Measurements from ENCODE around the gene COL23A1.

COL23A1 gene

DNA sequence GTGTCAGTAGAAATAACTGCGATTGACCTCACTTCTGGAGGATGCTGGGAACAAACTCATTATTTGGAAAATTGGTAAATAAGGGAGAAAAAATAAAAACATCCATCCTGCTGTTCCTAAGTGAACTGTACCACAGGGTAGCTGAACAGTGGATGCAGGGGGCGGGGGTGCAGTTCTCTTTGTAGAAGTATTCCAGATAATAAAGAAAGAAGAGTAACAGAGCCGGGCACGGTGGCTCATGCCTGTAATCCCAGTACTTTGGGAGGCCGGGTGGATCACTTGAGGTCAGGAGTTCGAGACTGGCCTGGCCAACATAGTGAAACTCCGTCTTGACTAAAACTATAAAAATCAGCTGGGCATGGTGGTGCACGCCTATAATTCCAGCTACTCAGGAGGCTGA lies 132.1 kb downstream of the COL23A1 start:
- no peak for DNase-seq (ENCODE audit: low spot score)

DNA sequence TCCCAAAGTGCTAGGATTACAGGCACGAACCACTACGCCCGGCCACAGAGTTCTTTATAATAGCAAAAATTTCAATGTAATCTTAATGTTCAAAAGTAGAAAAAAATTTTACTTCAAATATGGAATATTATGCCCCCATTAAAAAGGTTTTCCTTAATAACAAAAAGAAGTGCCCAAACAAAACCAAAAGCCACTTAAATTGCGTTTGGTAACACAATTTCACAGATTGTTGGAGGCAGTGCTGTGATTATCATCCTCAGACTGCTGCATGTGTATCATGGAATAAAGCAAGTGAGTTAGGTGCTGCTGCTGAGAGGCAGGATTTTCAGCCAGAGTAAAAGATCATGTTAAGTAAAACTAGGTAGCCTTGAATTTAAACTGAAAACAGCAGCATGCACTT lies 132.7 kb downstream of the COL23A1 start:
- no peak for DNase-seq (ENCODE audit: low spot score)

DNA sequence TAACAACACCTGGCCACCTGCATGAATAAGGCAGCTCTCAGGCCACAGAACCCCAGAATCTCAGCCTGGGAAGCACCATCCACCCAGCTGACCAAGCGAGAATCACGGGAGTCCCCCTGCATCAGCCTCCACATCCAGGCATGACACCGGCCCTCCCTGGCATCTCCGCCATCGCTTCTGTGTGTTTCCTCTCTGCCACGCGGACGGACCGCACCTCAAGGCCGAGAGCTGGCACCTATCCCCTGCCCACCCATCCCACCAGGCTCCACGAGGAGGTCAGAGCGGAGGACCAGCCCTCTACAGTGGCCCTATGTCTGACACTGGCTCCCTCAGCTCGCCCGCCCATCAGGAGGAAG lies 134.7 kb downstream of the COL23A1 start:
- DNase-seq (ENCODE audit: low spot score): no peak

DNA sequence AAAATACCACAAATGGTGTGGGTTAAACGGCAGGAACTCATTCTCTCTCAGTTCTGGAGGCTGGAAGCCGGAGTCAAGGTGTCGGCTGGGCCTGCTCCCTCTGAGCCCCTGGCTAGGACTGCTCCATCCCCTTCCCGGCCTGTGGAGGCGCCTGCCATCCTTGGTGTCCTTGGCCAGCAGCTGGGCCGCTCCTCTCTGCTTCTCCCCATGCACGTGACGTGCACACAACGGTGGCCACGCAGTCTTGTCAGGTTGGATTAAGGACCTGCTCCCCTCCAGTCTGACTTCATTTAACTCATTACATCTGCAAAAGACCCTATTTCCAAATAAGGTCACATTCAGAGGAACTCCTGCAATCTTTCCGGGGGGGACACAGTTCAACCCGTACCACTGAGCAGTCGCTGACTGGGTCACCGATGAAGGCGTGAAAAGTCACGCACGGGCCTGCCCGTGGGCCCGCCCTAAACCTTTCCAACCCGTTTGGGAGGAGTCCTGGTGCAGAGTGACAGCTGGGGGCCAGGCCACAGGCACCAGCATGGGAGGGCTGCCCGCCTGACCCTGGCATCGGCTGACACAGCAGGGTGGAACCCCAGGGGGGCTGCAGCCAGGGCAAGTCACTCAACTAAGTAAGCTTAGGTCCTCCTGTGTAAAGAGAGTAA lies 135.2 kb downstream of the COL23A1 start:
- no peak for DNase-seq (ENCODE audit: low spot score)

DNA sequence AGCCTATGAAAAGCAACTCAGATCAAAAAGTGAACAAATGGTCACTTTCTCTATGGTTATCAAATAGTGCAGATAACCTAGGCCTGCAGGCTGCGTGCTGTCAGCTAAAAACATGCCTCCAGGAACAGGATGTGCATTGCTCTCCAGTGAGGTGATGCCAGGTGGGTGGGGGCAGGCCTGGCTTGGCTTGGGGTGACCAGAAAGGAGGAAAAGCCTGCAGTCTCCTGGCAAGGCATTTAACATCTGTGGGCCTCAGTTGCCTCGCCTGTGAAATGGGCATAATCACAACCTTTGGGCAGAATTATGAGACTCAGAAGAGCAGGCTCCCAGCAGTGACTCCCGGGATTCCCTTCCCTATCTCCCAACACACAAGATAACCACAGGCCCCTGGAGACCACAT lies 135.9 kb downstream of the COL23A1 start:
- DNase-seq (ENCODE audit: low spot score): peak; percentile 68

DNA sequence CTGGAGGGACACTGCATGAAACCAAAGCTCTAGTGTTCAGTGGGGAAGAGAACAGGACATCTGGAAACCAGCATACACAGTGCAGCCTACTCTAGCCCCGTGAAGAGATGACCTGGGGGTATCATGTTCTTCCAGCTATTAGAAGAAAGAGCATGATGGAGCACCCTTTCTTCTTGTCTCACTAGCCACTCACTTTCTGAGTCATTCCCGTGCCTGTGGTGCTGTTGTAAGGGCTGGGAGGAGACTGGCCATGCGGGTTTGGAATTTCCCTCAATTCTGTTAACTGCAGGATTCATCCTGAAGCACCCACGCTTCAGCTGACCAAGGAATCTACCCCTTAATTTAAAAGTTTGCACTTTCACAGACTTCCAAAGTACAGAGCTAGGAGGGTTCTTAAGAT lies 137.0 kb downstream of the COL23A1 start:
- DNase-seq (ENCODE audit: low spot score): peak; percentile 87

DNA sequence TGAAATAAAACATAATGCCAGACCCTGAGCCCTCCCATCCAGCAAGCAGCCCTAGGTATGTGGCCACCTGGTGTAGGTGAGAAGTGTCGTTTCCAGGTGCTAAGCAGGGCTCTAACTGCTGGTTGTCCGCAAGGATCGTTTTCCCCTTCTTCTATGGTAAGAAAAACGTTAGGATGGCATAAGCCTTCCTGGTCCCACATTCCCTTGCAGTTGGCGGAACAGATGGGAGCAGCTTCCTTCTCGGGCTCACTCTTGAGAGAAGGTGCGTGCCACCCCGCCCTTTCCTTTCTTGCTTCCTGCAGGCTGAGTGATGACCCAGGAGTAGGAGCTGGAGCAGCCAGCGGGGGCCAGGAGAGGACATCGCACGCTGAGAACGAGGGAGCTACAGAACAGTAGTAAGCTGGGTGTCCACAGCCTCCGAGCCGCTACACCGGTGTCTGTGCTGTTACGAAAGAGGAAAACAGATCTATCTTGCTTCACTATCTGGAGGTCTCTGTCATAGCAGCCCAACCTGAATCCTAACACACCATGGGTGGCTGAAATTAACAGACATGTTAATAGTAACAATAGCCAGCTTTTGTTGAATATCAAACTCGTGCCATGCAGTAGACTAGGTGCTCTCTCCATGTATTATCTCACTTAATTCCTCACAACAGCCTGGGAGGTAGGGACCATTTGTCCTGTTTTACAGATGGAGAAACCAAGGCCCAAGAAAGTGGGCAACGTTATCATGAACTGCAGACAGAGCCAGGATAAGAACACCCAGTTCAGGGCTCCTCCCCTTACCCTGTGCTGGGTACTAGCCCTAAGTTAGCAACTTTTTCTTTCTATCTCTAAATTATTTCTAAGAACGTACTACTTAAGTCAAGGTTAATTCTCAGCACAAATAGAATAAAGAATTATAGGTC lies 139.8 kb downstream of the COL23A1 start:
- no peak for DNase-seq (ENCODE audit: low spot score)

DNA sequence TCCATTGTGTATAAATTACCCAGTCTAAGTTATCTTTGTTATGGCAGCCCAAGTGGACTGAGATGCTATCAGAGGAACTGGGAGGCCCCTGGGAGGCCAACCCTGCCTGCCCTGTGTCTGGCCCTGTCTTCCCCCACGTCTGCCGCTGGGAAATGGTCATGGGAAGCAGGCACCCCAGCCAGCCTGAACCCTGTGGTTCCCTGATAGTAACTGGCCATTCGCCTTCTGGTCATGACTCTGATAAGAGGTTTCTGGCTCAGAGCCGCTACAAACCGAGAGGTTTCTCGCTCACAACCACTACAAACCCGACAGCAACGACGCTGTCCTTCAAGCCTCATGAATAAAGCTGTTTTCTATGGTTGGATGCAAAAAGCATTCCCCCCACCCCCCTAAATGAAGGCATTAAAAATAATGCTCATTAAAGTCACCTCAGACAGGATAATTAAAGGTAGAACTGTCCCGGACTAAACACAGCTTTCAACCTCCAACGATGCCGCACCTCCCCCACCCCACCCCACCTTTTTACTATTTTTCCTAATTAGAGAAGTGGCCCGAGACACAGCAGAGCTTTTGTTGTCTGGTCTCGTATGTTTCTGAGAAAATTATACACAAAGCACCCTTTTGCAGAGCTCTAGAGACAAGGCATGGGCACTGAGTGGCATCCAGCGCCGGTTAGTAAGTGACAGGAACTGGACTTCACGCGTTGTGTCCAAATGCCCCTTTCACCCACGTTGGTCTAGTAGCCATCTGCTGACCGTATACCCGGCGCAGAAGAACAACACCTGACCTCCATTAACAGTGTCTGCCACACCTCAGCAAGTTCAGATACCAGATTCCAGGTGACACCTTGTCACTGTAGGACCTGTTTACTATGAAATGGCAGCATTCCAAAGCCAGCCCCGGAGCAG lies 140.8 kb downstream of the COL23A1 start:
- DNase-seq (ENCODE audit: low spot score): no peak

DNA sequence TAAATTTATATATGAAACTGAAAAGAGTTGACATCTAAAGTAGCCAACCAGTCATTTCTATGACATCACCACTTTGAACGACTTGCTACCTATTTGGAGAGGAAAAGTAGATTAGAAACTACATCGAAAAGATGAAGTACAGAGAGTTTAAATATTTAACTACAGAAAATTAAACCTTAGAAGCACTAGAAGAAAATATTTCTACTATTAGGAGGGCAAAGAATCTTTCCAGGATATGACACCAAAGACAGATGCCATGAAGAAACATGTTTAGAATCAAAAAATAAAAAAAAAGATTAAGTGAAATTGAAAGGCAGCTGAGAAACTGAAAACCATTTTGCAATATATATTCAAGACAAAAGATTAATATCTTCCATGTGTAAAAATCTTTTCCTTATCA lies 144.7 kb downstream of the COL23A1 start:
- no peak for DNase-seq (ENCODE audit: low spot score)

DNA sequence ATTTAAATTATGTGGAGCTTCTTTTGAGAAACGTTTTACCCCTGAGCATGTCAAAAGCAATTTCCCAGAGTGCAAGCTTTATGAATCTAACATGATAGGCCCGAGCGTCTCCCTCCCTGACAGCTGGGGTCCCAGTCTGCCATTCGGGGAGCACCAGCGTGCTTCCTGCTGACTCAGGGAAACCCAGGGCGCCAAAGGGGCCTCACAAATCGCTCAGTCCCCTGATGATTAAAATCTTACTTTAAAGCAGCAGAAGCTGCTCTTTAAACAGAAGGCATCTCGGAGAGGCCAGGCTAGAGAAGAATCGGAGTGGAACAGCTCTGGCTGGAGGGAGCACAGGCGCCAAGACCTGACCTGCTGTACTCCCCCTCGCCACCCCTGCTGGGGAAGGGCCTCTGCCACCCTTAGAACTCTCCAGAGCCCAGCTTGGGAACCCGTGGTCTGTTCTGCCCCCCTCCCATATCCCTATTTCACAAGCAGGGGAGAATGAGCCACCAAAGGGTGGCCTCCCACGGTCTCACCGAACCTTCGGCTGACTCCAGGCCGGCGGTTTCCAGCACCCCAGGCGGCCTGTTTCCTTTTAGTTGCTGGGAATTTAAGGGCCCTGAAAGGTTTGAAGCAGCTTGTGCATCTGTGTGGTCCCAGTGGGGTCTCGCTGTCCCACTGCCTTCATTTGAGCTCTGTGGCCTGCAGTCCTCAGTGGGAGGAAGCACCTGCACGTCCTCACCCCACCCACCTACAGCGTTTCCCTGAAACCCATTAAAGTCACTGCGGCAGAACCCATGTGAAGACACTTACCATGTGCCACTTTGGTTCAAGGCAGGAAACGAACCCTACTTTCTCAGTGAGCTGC lies 147.6 kb downstream of the COL23A1 start:
- DNase-seq (ENCODE audit: low spot score): no peak

DNA sequence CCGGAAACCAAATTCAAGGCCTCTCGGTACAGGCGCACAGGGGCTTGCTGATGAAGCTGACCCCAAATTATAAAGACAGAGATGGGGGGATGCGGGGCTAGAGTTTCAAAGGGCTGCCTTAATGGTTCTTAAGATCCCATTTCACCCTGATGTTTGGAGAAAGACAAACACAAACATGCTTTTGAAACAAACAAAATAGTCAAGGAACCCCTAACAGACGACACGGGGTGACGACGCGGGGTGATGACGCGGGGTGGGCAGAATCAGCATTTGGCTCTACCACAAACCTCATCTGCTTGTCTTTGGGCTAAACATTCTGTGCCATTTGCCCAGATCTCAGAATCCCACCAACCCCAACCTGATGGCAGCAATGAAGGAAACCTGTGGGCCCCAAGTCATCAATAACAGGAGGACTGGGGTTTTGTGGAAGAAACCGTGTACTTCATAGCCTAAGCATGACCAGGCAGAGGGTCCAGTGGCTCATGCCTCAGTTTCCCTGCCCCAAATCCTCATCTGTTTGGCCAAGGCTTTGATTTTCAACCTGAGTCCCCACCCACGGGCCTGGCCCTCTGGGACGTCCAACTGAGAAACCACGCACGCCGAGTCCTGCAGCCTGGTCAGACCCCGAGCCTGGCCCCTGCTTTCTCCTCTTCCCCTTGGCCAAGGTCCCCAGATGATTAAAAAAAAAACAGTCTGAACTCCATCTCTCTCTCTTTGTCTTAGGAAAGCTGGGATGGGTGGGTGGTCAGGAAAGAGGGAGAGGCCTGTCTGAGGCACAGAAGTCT lies 148.5 kb downstream of the COL23A1 start:
- no peak for DNase-seq (ENCODE audit: low spot score)

DNA sequence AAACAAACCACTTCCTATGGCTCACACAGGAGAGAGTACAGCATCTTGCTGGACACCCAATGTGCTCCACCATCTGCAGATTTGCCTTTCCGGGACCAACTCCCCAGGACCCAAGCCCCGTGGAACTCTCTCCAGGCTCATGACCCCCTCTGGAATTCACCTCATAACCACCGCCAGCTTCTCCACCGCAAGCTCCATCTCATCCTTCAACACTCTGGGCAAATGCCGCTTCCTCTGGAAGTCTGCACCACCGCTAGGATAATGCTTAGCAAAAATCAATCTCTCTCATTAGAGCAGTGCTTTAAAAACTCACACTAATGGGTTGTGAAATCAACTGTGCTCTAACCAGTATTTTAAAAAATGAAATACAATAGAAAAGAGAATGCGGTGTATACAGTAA lies 150.0 kb downstream of the COL23A1 start:
- no peak for DNase-seq (ENCODE audit: low spot score)

DNA sequence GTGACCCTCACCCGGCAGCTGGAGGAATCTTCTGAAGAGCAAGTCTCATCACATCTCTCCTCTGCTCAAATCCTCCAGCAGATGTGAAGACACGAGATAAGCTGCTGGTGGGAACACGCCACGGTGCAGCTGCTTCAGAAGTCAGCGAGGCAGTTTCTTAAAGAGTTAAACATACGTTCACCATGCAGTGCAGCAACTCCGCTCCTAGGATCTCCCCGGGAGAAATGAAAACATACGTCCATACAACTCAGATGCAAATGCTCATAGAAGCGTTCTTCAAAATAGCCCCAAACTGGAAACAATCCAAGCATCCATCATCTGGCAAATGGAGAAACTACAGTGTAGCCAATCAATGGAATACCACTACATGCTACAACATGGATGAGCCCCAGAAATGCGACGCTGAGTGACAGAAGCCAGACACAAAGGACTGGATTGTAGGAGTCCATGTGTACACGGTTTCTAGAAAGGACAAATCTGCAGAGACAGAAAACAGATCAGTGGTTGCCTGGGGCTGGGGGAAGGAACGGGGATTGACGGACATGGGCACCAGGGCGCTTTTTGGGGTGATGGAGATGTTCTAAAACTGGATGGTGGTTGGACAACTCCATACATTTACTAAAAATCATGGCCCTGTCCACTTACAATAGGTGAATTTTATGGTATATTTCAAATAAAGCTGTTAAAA lies 150.6 kb downstream of the COL23A1 start:
- DNase-seq (ENCODE audit: low spot score): no peak

DNA sequence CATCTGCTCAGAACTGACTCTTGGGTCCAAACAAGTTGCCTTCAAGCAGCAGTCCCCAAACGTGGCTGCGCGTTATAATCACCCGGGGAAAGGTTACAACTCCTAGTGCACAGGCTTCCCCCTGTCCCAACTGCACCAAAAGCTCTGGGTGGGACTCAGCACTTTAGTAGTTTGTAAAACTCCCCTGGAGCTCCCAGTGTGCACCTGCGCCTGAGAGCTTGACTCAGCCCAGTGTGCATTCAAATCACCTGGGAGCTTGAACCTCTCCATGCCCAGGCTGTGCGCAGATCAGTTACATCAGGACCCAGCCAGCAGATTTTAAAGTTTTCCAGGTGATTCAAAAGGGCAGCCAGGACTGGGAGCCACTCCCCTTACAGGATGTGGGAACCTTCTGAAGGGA lies 151.4 kb downstream of the COL23A1 start:
- no peak for DNase-seq (ENCODE audit: low spot score)

DNA sequence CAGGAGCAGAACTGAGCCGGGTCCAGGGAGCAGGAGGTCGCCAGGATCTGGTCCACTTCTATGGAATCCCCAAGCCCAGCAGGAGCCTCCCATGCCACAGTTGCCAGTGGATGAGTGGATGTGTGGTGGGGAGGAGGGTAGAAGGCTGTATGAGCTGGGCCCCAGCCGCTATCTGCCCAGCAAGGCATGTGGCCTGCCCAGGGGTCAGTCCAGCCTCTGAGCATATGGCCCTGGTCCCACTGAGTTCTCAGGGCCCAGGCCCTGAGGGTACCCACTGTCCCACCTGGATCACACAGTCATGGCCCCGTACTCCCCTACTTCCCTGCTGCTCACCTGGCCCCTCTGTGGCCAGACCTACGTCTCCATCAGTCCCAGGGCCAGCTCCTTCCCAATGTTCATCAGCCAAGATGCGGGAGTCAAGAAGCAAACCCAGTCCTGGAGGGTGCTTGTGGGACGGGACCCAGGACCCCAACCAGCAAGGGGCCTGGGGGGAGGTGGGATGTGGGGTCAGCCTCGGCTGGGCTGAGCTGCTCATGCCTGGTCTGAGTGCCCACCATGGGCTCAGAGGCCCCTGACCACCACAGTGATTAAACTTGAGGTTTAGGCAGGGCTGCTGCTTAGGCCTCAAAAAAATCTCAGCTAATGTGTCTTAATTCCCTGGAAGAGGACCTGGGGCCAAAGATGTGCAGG lies 152.7 kb downstream of the COL23A1 start:
- DNase-seq (ENCODE audit: low spot score): no peak

DNA sequence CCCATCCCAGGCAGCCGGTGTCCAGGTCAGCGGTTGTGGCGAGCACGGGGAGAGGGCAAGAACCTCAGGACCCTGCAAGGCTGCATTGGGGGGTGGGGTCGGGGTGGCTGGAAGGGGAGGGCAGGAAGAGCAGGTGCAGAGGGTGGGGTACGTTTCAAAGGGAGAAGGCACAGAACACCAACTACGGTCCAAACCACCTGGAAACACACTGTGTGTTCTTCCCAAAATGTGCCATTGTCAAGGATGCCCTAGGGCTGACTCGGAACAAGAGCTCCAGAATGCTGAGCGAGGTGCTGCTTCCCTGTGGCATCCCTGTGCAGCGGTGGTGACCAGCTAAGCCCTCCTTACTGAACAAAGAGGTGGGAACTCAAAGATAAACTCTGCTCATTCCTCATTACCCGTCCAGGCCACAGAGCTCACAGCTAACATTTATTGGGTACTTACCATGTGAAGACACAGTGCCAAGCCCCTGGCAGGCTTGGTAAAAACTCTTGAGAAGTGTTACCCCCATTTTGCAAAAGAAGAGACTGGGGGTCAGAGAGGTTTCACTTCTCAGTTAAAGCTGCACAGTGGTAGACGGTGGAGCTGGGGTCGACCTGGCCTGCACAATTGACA lies 153.8 kb downstream of the COL23A1 start:
- DNase-seq (ENCODE audit: low spot score): no peak

DNA sequence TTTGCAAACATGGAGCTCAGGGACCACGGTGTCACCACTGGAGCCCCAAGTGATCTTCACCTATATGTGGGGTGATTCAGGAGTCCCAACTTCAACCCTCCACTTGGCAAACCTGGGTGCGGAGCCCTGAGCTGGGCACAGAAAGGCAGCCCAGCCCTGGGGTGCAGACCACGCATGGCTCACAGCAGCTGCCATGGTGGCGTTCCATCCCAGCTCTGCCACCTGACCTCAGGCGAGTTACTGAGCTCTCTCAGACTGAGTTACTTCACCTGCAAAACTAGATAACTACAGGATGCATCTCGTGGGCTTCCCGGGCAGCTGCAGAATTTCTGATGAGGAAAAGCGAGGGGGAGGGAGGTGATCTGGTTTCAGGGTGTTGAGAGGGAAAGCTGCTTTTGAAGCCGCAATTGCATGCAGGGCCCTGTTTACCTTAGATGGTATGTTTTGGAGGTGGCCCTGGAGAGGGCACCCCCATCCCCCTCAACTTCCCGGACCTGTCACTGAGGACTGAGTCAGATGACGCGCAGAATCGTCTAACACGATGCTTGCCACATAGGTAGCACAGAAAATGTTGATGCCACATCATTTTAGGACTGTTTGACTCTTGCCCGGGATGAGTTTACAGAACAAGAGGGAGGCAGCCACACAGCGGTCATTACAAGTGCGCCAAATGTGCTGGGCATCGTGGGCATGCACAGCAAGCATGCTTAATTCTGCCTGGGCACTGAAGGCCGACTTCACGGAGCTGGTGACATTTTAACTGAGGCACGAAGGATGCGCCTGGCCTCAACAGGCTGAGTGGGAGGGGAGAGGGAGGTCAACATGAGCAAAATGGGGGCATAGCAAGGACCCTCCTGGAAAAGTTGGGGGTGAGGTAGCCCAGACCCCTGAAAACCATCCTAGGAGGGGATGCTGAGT lies 154.6 kb downstream of the COL23A1 start:
- DNase-seq (ENCODE audit: low spot score): no peak

DNA sequence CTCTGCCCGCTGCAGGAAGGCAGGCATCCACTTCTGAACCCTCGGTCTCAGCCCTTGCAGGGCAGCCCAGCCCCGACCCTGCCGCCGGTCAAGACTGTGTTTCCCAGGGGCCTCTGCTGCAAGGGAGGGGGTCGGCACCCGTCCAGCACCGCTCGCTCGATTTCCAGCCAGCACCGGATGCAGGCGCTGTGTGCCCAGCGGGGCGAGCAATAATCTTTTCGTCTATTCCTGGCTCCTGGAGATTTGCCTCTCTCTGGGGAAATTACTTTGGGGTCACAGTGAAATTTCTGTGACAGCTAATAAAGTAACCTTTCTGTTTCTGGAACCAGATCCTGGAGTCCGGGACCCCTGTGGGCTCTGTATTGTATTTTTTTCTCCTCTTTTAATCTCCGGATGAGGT lies 155.3 kb downstream of the COL23A1 start:
- peak; percentile 37 for DNase-seq (ENCODE audit: low spot score)

Data from kidney tubule cell (primary cell).